B cell (primary cell): ENCODE measurements around the gene SLC27A1. TPM values are rescaled to one million over a fixed set of nuclear protein-coding genes. Genes with fewer than 3 reads are reported as not detected.

ENCODE experiments used
- ATAC-seq: fragments of 200-7000 bp; cut with Tn5 transposase; one replicate; pipeline ENCODE4 v1.10.0; 2021; ENCODE audit warnings: low read depth, mild to moderate bottlenecking, moderate number of reproducible peaks, moderate library complexity
- CTCF ChIA-PET: fragments of 350-600 bp; sonication (Branson Sonifier 250); formaldehyde crosslinking; loops from one replicate; lab custom pipeline; 2021; ENCODE audit warnings: antibody characterized with exemption, inconsistent platforms; lab: Charles Lee
- POLR2A ChIA-PET: fragments of 350-600 bp; sonication (Branson Sonifier 250); formaldehyde crosslinking; loops from one replicate; lab custom pipeline; 2021; ENCODE audit warnings: antibody characterized with exemption; lab: Charles Lee
- DNase-seq: peaks from one replicate; pipeline ENCODE4 v3.0.0; 2013
- H2AFZ ChIP-seq: 2 replicates; pipeline ENCODE4 v1.6.1; 2012; ENCODE audit warnings: mild to moderate bottlenecking, low read depth, low read length; ENCODE audit not compliant: insufficient read depth, poor library complexity, severe bottlenecking
- H3K27ac ChIP-seq, 2 donors: 1 replicate in 1 of 2; 2 replicates in 1 of 2; pipeline ENCODE4 v1.5.1; 2012 to 2013; ENCODE audit warnings: low read length in 2 of 2, mild to moderate bottlenecking in 2 of 2, moderate library complexity in 1 of 2
- H3K27me3 ChIP-seq, 4 experiments: fragments of 200-600 bp in 1 of 4; sonication (generic) in 1 of 4; replicated peaks in 1 of 4; 1 replicate in 2 of 4; 2 replicates in 2 of 4; pipeline versions ENCODE4 v1.6.1 to v1.7.0; 2013 to 2016; ENCODE audit warnings: low read length in 3 of 4, mild to moderate bottlenecking in 2 of 4, mixed read lengths in 1 of 4, moderate library complexity in 1 of 4; ENCODE audit not compliant: insufficient read depth in 4 of 4, control insufficient read depth in 3 of 4; ENCODE audit errors: control extremely low read depth in 1 of 4
- H3K36me3 ChIP-seq, 2 experiments: replicated peaks in 1 of 2; 1 replicate in 1 of 2; 2 replicates in 1 of 2; pipeline versions ENCODE4 v1.6.1 to v1.7.1; 2013; ENCODE audit warnings: low read length in 1 of 2; ENCODE audit not compliant: insufficient read depth in 2 of 2, control insufficient read depth in 1 of 2; ENCODE audit errors: control extremely low read depth in 1 of 2, extremely low read depth in 1 of 2
- H3K4me1 ChIP-seq, 2 donors: fragments of 200-600 bp in 1 of 2; sonication (generic) in 1 of 2; 1 replicate in 1 of 2; 2 replicates in 1 of 2; pipeline versions ENCODE4 v1.5.1 to v1.6.1; 2013 to 2017; ENCODE audit warnings: low read length in 2 of 2; ENCODE audit not compliant: control insufficient read depth in 2 of 2, insufficient read depth in 2 of 2
- H3K4me2 ChIP-seq: replicated peaks from 2 replicates; pipeline ENCODE3; 2012; ENCODE audit warnings: mild to moderate bottlenecking, low read depth, low read length; ENCODE audit not compliant: poor library complexity, severe bottlenecking
- H3K4me3 ChIP-seq, 5 experiments: fragments of 200-600 bp in 1 of 5; sonication (generic) in 1 of 5; 1 replicate in 3 of 5; 2 replicates in 2 of 5; pipeline versions ENCODE4 v1.5.1 to v1.7.0; 2011 to 2016; ENCODE audit warnings: low read length in 4 of 5, mild to moderate bottlenecking in 4 of 5, low read depth in 2 of 5, control low read depth in 1 of 5, moderate library complexity in 1 of 5; ENCODE audit not compliant: insufficient read depth in 1 of 5; ENCODE audit errors: control extremely low read depth in 1 of 5, extremely low read depth in 1 of 5
- H3K79me2 ChIP-seq: fragments of 200-600 bp; sonication (generic); one replicate; pipeline ENCODE4 v1.6.0; 2016; ENCODE audit warnings: low read length; ENCODE audit not compliant: control insufficient read depth, insufficient read depth
- H3K9ac ChIP-seq: fragments of 200-600 bp; sonication (generic); 2 replicates; pipeline ENCODE4 v1.6.1; 2017; ENCODE audit warnings: mild to moderate bottlenecking, low read length, moderate library complexity
- H3K9me3 ChIP-seq, 3 donors: one replicate each; pipeline versions ENCODE4 v1.6.1 to v1.7.1; 2013; ENCODE audit warnings: low read length in 2 of 3; ENCODE audit not compliant: control insufficient read depth in 2 of 3, insufficient read depth in 1 of 3; ENCODE audit errors: control extremely low read depth in 1 of 3
- H4K20me1 ChIP-seq: 2 replicates; pipeline ENCODE4 v1.6.0; 2012; ENCODE audit warnings: mild to moderate bottlenecking, low read length; ENCODE audit not compliant: insufficient read depth, control insufficient read depth, poor library complexity, severe bottlenecking
- H3K27ac Mint-ChIP-seq: one replicate; pipeline ENCODE4 v1.8.0; 2021; ENCODE audit warnings: mixed read lengths
- H3K27me3 Mint-ChIP-seq: one replicate; pipeline ENCODE4 v1.8.0; 2021; ENCODE audit warnings: mixed read lengths
- H3K4me1 Mint-ChIP-seq: one replicate; pipeline ENCODE4 v1.8.0; 2021; ENCODE audit warnings: mixed read lengths
- H3K4me3 Mint-ChIP-seq: one replicate; pipeline ENCODE4 v1.8.0; 2021; ENCODE audit warnings: mixed read lengths
- H3K9me3 Mint-ChIP-seq: one replicate; pipeline ENCODE4 v1.8.0; 2022; ENCODE audit warnings: mixed read lengths; ENCODE audit not compliant: insufficient read depth
- CTCF ChIP-seq: fragments of 200-600 bp; IDR thresholded peaks from one replicate; pipeline ENCODE4 v1.8.0; 2022; ENCODE audit warnings: antibody characterized with exemption, mild to moderate bottlenecking
- EZH2 ChIP-seq: IDR thresholded peaks from 2 replicates; pipeline ENCODE4 v1.6.1; 2012; ENCODE audit warnings: borderline replicate concordance, low read depth, mild to moderate bottlenecking, moderate library complexity, low read length; ENCODE audit not compliant: insufficient read depth, poor library complexity, severe bottlenecking
- WGBS: methylation state at CpG from one replicate; pipeline ENCODE4 v1.1.5; 2013; ENCODE audit warnings: missing lambda C conversion rate; ENCODE audit not compliant: insufficient coverage; 5-methylcytosine and 5-hydroxymethylcytosine counted together
- intact Hi-C: fragments of 100-400 bp; cut with micrococcal nuclease; formaldehyde crosslinking; loops from one replicate; pipeline ENCODE4 v1.10.0; 2022
- polyA plus RNA-seq: library from polyadenylated mRNA; depleted of rRNA; stranded (reverse); fragments of >200 nt; gene quantifications from 2 replicates; pipeline ENCODE4 v1.2.3, GENCODE V29; 2012
- total RNA-seq, 2 donors: library from RNA; stranded (reverse); fragments of 120-200 nt in 1 of 2; gene quantifications; 1 replicate in 1 of 2; 2 replicates in 1 of 2; pipeline versions ENCODE4 v1.2.3 to v1.2.4, GENCODE V29; 2013 to 2022

SLC27A1 gene
- total and polyA plus RNA-seq, 2 donors (not counting 1 experiment from before 2014, with no cell fraction given): 5.1 to 9.5 TPM

- H3K4me1 ChIP-seq: peaks cover 70 to 75% of the 10 kb centered on the region in 2 donors
- H3K27me3 Mint-ChIP-seq: no peaks in the 10 kb centered on the region
- H3K9ac ChIP-seq: no peak overlapping the region
- peak overlapping the region; percentile 96 for H3K27ac Mint-ChIP-seq
- H3K4me3 Mint-ChIP-seq: peak overlapping the region; percentile 93
- CTCF ChIA-PET: interaction anchor here (0.7 to 4.3 kb wide), 4 partner anchors 13 to 230 kb away, joined by 3 to 40 read pairs (median 4); partner anchors contain the start of gene PGLS
- no peaks in the 10 kb centered on the region for H3K9me3 Mint-ChIP-seq
- H3K27ac ChIP-seq: peak overlapping the region; percentile 75 to 88
- no peaks in the 10 kb centered on the region for H3K27me3 ChIP-seq
- H3K4me2 ChIP-seq: peak overlapping the region; percentile 95
- TF ChIP-seq EZH2: no peak
- TF ChIP-seq CTCF: no peak
- H4K20me1 ChIP-seq: peaks cover 24% of the 10 kb centered on the region
- peaks cover 0 to 21% of the 10 kb centered on the region in 2 experiments for H3K36me3 ChIP-seq
- DNase-seq (no peak), ATAC-seq (no peak)
- intact Hi-C loops: no loop called here
- H3K9me3 ChIP-seq: peaks cover 0 to 17% (median 2%) of the 10 kb centered on the region in 3 donors
- H3K4me3 ChIP-seq: no peak overlapping the region
- POLR2A ChIA-PET: interaction anchor here (2.9 to 4.1 kb wide), 2 partner anchors 12 to 14 kb away, joined by 25 to 45 read pairs; partner anchors contain the start of gene PGLS
- H3K79me2 ChIP-seq: peaks cover 59% of the 10 kb centered on the region
- H3K4me1 Mint-ChIP-seq: peaks cover 73% of the 10 kb centered on the region
- WGBS: 76% methylated on average over 9 of the region's 9 CpGs
- no peak overlapping the region for H2AFZ ChIP-seq
These were observed 54.8 kb downstream of the SLC27A1 start for GRCh38 chr19:17525141-17525540.

- ATAC-seq (peak; percentile 71), DNase-seq (peak; percentile 89)
- H3K9me3 Mint-ChIP-seq: no peaks in the 10 kb centered on the region
- Histone ChIP-seq H3K9me3 (peaks cover 0 to 17% (median 2%) of the 10 kb centered on the region in 3 donors), H3K4me2 (peak overlapping the region; percentile 95), H3K9ac (peak overlapping the region; percentile 88), H3K4me3 (peak overlapping the region; percentile 79 to 93 (median 83)), H4K20me1 (peaks cover 42% of the 10 kb centered on the region), H3K27me3 (no peaks in the 10 kb centered on the region), H3K36me3 (peaks cover 0 to 33% of the 10 kb centered on the region in 2 experiments), H3K79me2 (peaks cover 77% of the 10 kb centered on the region), H2AFZ (peak overlapping the region; percentile 47), H3K27ac (peak overlapping the region; percentile 82 to 95), H3K4me1 (peaks cover 83 to 86% of the 10 kb centered on the region in 2 donors)
- WGBS: under 1% methylated on average over 11 of the region's 16 CpGs
- POLR2A ChIA-PET: interaction anchor here (0.6 to 2.9 kb wide), 11 partner anchors 11 to 1016 kb away, joined by 3 to 25 read pairs (median 6); partner anchors contain the start of gene PGLS
- no peaks in the 10 kb centered on the region for H3K27me3 Mint-ChIP-seq
- H3K27ac Mint-ChIP-seq: peak overlapping the region; percentile 96
- TF ChIP-seq CTCF (no peak), EZH2 (no peak)
- H3K4me1 Mint-ChIP-seq: peaks cover 77% of the 10 kb centered on the region
- peak overlapping the region; percentile 93 for H3K4me3 Mint-ChIP-seq
- intact Hi-C loops: loop anchor here (1.0 kb wide), 5 partner anchors 12 to 58 kb away; partner anchors contain the start of gene COLGALT1
- CTCF ChIA-PET: interaction anchor here (1.6 to 5.6 kb wide), 4 partner anchors 11 to 46 kb away, joined by 6 to 33 read pairs (median 10); partner anchors contain the start of gene PGLS
These were observed 56.6 kb downstream of the SLC27A1 start for GRCh38 chr19:17526922-17527321.
